GM18907 (cell line): ENCODE measurements around the gene FCGR2B.
"Not testable (repeated sequence)": the region's sequence is repeated elsewhere in the genome, so short reads cannot be mapped to it uniquely, and the experiment has no call there.

Experiments
- ATAC-seq: cut with Tn5 transposase; IDR thresholded peaks from one replicate; pipeline ENCODE4 v1.9.1; 2021; ENCODE audit warnings: mild to moderate bottlenecking, moderate library complexity; ENCODE audit not compliant: unreplicated experiment

The FCGR2B gene

GRCh38 chr1:161702250-161702649 lies 39.3 kb downstream of the FCGR2B start:
- no peak for ATAC-seq

GRCh38 chr1:161705537-161705936 lies 42.6 kb downstream of the FCGR2B start:
- ATAC-seq = peak; percentile 35

DNA sequence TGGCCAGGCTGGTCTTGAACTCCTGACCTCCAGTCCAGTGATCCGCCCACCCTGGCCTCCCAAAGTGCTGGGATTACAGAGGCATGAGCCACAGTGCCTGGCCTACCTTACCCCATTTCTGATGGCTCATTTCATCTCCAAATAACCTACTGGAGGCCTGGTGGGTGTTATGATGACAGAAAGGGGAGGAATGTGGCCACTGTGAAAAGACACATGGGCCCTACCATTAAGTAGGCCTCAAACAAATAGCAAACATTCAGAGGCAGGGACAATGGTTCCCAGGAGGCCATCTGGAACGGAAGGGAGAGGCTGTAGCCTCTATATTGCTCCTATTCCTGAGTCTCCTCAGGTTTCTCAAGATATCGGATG lies 43.2 kb downstream of the FCGR2B start:
- ATAC-seq = no peak

DNA sequence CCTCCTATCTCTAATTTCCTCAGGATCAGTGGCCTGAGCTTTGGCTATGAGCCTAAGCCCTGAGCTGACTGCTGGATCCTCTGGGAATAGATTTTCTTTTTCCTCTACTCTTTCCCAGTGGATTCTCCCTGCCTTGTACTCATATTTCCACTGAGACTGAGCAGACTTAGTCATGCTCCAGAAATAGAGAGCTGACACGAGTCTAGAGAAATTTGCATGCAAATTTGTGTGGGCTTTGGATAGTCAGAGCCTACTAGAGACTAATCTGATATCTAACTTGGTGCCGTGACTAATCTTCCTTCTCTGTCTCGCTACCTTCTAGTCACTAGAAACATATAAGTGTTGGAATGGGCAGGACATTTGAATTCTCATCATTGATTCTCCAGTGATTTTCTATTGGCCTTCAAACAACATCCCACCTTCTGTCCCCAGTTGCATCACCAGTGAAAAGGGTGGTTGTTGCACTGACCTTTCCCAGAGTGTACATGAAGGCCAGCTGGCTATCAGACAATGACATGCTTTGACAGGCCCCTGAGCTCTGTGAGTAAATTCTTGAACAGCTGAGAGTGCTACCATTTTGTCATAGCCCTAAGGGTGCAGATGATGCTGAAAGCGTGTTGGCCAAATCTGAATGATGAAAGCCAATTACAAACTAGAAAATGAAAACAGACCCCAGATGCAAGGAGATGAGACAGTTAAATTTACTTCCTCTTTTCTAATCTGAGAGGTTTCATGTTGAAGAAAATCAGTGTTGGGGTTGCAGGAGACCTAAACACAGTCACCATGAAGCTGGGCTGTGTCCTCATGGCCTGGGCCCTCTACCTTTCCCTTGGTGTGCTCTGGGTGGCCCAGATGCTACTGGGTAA lies 43.8 kb downstream of the FCGR2B start, which contains the start of gene FCRLA:
TSS of gene FCRLA (plus strand) at position 748 of the 866 bp plus-strand sequence. CDS start at position 784, 36 bp downstream.
- peak; percentile 68 for ATAC-seq

DNA sequence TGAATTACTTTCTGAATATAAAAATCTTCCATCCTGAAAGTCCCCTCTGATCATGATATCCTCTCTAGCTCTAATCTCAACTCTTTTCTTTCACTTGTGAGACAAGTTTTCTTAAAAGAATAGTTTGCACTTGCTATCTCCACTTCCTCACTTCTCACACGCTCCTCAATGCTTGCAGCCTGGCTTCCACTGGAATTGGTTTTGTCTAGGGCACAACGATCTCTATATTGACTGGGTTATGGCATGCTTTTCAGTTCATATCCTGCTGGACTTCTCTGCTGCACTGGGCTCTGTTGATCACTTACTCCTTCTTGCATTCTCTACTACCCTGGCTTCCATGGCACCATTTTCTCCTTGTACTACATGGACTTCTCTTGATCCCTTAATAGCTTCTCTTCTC lies 44.6 kb downstream of the FCGR2B start:
- ATAC-seq = peak; percentile 5

DNA sequence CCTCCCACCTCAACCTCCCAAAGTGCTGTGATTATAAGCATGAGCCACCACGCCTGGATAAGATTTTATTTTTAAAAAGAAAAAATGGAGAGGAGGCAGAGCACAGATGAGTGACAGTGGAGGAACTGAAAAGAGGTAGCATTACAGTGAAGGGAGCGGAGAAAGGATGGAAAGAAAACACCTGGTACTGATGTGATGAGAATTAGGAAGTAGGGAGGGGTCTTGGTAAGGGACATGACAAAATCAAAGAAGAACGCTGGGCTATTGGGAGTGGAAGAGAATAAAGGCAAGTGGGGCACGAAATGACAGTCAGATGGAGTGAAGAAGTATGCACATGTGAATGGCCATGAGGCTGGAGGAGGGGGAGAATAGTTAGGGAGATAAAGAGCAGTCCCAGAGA lies 46.4 kb downstream of the FCGR2B start:
- no peak for ATAC-seq

DNA sequence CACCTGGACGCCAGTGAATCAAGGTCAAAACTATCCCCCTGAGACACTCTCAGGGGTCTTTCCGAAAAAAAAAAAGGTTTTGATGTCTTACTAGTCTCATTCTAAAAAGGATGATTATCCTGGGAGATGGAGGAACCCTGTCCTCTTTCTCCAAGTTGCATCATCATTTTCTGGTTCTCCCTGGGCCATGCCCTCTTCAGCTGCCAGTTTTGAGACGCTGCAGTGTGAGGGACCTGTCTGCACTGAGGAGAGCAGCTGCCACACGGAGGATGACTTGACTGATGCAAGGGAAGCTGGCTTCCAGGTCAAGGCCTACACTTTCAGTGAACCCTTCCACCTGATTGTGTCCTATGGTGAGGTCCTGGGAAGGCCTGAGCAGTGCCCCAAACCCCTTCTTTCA lies 47.6 kb downstream of the FCGR2B start:
- ATAC-seq = no peak

DNA sequence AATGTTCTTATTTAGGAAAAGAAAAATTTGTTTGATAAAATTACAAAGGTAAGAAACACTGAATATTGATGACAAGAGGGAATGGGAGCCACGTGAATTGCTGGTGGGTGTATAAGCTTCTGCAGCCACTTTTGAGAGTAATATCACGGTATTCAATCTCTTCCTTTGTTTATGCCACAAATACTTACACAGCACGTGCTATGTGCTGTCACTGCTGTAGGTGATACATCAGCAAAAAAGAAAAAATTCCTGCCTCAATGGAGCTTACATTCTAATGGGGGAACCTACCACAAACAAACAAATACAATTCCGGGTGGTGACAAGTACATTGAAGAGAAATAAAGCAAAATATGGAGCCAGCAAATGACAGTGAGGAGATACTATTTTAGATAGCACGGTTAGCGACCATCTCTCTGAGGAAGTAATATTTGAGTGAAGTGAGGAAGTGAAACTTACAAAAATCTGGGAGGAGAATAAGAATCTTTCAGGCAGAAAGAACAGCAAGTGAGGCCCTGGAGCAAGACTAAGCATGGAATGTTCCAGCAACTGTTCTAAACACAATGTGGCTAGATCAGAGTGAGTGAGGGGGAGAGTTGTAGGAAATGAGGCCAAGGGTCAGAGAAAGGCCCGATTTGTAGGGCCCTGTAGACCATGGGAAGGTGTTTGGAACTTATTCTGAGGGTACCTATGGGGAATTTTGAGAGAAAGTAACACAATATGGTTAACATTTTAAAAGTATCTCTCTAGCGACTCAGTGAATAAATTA lies 55.8 kb downstream of the FCGR2B start:
- peak; percentile 45 for ATAC-seq

DNA sequence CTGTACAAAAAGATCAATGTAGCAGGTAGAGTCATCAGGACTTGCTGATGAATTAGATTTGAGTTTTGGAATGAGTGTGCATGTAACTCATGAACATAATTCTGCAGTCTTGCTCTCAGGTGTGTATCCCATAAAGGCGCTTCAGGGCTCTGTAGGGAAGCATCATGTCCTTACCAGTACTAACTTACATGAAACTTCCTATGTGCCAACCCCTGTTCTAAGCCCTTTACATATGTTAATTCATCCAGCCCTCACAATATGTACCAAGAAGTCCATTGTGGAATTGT lies 56.3 kb downstream of the FCGR2B start:
- peak; percentile 45 for ATAC-seq

GRCh38 chr1:161720422-161720821 lies 57.5 kb downstream of the FCGR2B start:
- ATAC-seq = no peak

GRCh38 chr1:161720956-161721737 lies 58.2 kb downstream of the FCGR2B start, which contains the start of gene FCRLB:
Gene FCRLB, plus strand, starts transcription at chr1:161721544. Its CDS starts 1,129 bp downstream, at chr1:161722673.
- ATAC-seq = no peak

- no peak for ATAC-seq
Observed at GRCh38 chr1:161721738-161722343, 58.9 kb downstream of the FCGR2B start.

GRCh38 chr1:161722406-161722805 lies 59.5 kb downstream of the FCGR2B start:
- no peak for ATAC-seq

GRCh38 chr1:161723459-161724141 lies 60.7 kb downstream of the FCGR2B start:
- ATAC-seq = no peak

- ATAC-seq = not testable (repeated sequence)
Observed at GRCh38 chr1:161725258-161725907, 62.4 kb downstream of the FCGR2B start.

DNA sequence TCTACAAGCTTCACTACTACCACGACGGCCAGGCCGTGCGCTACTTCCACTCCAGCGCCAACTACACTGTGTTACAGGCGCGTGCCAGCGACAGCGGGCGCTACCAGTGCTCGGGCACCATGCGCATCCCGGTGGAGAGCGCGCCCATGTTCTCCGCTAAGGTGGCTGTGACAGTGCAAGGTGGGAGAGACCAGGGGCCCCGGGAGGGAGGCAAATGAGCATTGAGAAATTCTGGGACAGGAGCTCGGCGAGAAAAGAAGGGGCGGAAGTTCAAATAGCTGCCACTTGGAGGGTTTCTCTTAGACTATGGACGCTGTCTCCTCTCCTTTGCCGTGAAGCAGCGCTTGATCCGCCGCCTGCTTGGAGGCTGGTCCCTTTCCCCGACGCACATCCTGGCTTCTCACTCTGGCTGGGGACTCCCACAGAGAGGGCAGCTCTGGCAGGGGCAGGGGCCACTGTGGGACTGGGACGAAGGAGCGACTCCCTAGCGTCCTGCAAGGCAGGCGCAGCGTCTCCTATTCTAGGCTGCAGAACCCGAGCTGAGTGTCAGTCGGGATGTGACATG lies 63.0 kb downstream of the FCGR2B start:
- peak; percentile 33 for ATAC-seq

DNA sequence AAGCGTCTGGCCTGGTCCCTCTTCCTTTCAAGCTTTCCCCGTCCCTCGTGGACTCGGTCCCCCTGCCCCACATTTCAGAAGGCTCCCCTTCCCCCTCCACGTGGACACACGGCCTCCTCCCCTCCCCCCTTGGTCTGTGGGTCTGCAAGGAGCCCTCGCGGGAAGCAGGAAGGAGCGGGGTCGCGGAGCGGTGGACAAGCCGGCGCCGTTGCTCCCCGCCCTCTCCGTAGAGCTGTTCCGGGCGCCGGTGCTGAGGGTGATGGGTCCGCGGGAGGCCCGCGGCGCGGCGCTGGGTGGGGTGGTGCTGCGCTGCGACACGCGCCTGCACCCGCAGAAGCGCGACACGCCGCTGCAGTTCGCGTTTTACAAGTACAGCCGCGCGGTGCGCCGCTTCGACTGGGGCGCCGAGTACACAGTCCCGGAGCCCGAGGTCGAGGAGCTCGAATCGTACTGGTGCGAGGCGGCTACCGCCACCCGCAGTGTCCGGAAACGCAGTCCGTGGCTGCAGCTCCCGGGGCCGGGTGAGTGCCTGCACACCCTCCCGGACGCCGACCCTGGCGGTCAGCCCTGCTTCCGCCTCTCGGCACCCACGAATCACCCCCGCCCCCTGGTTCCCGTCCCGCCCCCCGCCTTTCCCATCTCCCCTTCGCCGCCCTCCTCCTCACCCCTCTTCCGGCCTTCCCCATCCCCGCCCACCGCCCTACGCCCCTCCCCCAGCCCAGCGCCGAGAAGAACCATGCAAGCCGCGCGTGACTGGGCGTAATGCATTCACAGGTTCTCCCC lies 63.7 kb downstream of the FCGR2B start:
- peak; percentile 60 for ATAC-seq

- ATAC-seq = peak; percentile 4
Observed at GRCh38 chr1:161727256-161727924, 64.4 kb downstream of the FCGR2B start.
